Ascending aorta (tissue), 2 donors: ENCODE results near the gene ATXN1. TPM values are rescaled to one million over a fixed set of nuclear protein-coding genes. Genes with fewer than 3 reads are reported as not detected.
A peak's percentile ranks its signal among the peaks of the same experiment; 100 is the strongest.

Source experiments
- DNase-seq, 2 donors: peaks; one replicate each; pipeline ENCODE4 v3.0.0-alpha.2; 2019; ENCODE audit warnings: low spot score in 2 of 2
- H3K27ac ChIP-seq, 2 donors: fragments of 200-600 bp; sonication (generic); one replicate each; pipeline ENCODE4 v1.5.1; 2016 to 2017; ENCODE audit warnings: mild to moderate bottlenecking in 1 of 2
- H3K27me3 ChIP-seq: fragments of 200-600 bp; sonication (generic); one replicate; pipeline ENCODE4 v1.5.1; 2017
- H3K36me3 ChIP-seq, 2 donors: fragments of 200-600 bp; sonication (generic); one replicate each; pipeline ENCODE4 v1.5.1; 2016
- H3K4me1 ChIP-seq, 2 donors: fragments of 200-600 bp; sonication (generic); one replicate each; pipeline ENCODE4 v1.5.1; 2016 to 2017; ENCODE audit warnings: mild to moderate bottlenecking in 1 of 2
- H3K4me3 ChIP-seq, 2 donors: fragments of 200-600 bp; sonication (generic); one replicate each; pipeline ENCODE4 v1.5.1; 2016 to 2017; ENCODE audit warnings: mild to moderate bottlenecking in 1 of 2
- H3K9me3 ChIP-seq, 2 donors: fragments of 200-600 bp; sonication (generic); one replicate each; pipeline ENCODE4 v1.5.1; 2016
- intact Hi-C: fragments of 100-400 bp; cut with DNase I; formaldehyde crosslinking; loops from one replicate; pipeline ENCODE4 v1.15.1; 2023
- total RNA-seq: library from RNA; depleted of rRNA; stranded (reverse); fragments of >200 nt; gene quantifications from one replicate; pipeline ENCODE4 v1.1.0, GENCODE V29; 2016
- TF ChIP-seq, protein P1 (sequence below), 3 experiments: fragments of 200-600 bp in 2 of 3; fragments of 450-650 bp in 1 of 3; sonication (generic) in 2 of 3; IDR thresholded peaks; one replicate each; pipeline ENCODE4 v1.5.1; 2016 to 2019; ENCODE audit warnings: antibody characterized with exemption in 3 of 3, mild to moderate bottlenecking in 1 of 3, moderate library complexity in 1 of 3

ATXN1 gene
- total RNA-seq, 1 donor from 2014 or later, result 68.3 TPM

DNA sequence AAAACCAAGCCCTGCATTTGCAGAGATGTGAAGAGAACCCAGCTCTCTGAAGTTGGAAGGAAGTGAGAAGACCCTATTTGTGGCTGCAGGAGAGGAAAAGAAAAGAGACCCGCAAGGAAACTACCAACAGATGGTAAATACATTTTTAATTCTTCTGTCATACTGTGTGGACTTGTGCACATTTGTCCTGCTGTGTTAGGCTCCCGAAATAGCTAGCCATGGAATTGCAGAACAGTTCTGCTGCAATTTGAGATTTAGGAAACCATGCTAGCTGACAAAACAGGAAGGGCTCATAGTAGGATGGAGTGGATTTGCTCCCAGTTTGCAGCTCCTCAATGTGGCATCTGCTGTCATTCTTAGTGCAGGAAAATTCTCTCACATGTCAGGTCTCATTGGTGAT is 12.1 kb upstream of the ATXN1 start:
- H3K4me3 ChIP-seq, result no peak overlapping the region
- no peaks in the 10 kb centered on the region for H3K9me3 ChIP-seq
- no peaks in the 10 kb centered on the region for H3K36me3 ChIP-seq
- H3K4me1 ChIP-seq, result peaks cover 5 to 23% of the 10 kb centered on the region in 2 donors
- no peak for DNase-seq
- intact Hi-C loops, result loop anchor here (10.0 kb wide), 2 partner anchors 191 to 311 kb away; no protein-coding TSS in a partner anchor
- no peaks in the 10 kb centered on the region for H3K27me3 ChIP-seq
- TF ChIP-seq, protein P1, sequence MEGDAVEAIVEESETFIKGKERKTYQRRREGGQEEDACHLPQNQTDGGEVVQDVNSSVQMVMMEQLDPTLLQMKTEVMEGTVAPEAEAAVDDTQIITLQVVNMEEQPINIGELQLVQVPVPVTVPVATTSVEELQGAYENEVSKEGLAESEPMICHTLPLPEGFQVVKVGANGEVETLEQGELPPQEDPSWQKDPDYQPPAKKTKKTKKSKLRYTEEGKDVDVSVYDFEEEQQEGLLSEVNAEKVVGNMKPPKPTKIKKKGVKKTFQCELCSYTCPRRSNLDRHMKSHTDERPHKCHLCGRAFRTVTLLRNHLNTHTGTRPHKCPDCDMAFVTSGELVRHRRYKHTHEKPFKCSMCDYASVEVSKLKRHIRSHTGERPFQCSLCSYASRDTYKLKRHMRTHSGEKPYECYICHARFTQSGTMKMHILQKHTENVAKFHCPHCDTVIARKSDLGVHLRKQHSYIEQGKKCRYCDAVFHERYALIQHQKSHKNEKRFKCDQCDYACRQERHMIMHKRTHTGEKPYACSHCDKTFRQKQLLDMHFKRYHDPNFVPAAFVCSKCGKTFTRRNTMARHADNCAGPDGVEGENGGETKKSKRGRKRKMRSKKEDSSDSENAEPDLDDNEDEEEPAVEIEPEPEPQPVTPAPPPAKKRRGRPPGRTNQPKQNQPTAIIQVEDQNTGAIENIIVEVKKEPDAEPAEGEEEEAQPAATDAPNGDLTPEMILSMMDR (IDR thresholded peaks at IDR 0.05), result no peak
- H3K27ac ChIP-seq, result no peak overlapping the region

DNA sequence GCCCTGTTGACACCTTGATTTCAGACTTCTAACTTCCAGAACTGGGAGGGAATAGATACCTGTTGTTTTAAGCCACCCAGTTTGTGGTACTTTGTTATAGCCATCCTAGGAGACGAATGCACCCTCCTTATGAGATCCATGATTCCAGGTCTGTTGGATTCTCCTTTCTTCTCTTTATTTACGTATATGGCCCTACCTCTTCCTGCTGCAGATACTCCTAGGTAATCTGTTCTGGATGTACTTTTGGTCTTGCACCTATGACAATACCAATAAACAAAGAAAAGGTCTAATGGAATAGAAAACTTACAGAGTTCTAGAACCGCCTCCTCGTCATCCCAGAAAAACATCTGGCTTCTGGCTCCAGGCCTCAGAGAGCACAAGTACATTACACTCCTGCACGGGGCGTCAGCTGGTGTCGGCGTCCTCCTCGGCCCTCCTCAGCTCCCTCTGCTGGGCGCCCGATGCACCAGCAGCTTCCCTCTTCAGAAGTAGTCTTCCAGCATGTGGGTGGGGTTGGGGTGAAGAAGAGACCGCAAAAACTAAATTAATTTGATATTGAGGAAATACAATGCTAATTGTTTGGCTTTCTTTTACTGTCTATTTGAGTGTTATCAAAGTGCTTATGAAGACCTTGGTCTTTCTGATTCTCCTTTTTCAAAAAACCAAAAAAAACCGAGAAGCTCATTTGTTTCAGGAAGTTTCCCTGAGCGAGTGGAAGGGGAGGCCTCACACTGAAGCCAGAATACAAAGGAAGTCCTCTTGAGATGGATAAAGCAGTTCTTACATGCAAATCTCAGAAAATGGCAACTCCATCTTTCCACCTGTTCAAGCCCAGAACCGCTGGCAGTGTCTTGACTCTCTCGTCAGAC is 9.7 kb upstream of the ATXN1 start:
- H3K4me1 ChIP-seq, result peaks cover 6 to 25% of the 10 kb centered on the region in 2 donors
- peak overlapping the region; percentile 32 to 51 for H3K27ac ChIP-seq
- peak; percentile 22 to 86 for DNase-seq
- H3K27me3 ChIP-seq, result no peaks in the 10 kb centered on the region
- TF ChIP-seq, protein P1 (IDR thresholded peaks at IDR 0.05), result peak; percentile 79 to 90 (median 87)
- intact Hi-C loops, result loop anchor here (2.0 to 10.0 kb wide), 3 partner anchors 194 to 438 kb away; no protein-coding TSS in a partner anchor
- no peaks in the 10 kb centered on the region for H3K9me3 ChIP-seq
- no peaks in the 10 kb centered on the region for H3K36me3 ChIP-seq
- no peak overlapping the region for H3K4me3 ChIP-seq

DNA sequence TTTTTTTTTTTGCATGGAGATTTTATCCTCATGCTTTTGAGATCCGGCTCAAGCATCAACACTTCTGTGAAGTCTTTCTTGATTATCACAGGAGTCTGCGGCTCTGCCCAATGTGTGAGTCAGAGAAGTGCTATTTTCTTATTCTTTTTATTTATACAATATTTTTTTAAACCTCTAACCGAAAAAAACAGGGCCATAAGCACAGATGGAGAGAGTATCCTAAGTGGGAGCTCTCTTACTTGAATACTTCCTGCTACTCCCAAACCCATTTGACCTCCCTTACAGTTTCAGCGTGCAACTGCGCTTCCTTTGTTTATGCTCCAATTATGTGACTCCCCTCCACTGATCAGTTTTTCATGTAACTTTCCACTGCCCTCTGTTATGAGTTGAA is 8.7 kb upstream of the ATXN1 start:
- Histone ChIP-seq H3K4me3 (no peak overlapping the region), H3K4me1 (peaks cover 6 to 25% of the 10 kb centered on the region in 2 donors), H3K36me3 (no peaks in the 10 kb centered on the region), H3K27me3 (no peaks in the 10 kb centered on the region), H3K27ac (peak overlapping the region; percentile 32 to 51), H3K9me3 (no peaks in the 10 kb centered on the region)
- intact Hi-C loops, result loop anchor here (2.0 to 10.0 kb wide), 5 partner anchors 195 to 635 kb away; no protein-coding TSS in a partner anchor
- TF ChIP-seq, protein P1 (IDR thresholded peaks at IDR 0.05), result no peak
- no peak for DNase-seq

DNA sequence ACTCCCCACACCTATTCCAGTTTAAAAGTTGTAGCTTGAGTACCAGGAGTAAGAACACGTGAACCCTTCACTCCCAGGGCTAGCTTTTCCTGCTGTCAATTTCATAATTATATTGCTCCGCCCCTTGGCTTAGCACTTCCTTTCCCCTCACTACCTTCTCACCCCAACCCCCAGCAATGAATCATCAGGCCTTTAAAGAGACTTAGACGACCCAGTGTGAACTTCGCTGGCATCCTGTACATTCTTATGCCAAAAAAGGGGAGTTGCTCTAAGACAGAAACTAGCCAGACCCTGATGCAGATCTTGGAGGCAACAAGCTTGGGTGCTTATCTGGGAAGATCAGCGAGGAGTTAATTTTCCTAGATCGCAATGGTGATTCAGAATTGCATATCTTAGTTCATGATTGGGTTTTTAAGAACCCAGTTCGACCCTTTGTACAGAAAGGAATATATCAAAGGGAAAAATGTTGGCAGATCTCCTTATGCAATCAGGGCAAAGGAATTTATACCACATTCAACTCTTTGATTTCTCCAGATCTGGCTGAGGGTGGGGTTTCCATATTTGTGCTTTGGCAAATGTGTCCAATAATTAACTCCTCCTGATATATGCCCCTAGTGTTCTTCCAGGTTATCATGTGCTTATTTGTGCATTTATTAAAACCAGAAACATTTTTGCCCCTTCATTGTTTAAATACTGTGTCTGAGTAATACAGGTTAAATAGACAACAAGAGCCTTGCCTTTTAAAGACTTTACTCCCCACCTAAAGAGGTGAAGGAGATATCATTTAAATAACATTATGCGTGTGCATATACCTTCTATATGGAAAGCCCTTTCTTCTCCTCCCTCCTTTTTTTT is 8.1 kb upstream of the ATXN1 start:
- peak overlapping the region; percentile 32 to 49 for H3K27ac ChIP-seq
- peak overlapping the region in 1 of 2 donors; percentile 8 for H3K4me3 ChIP-seq
- H3K36me3 ChIP-seq, result no peaks in the 10 kb centered on the region
- no peaks in the 10 kb centered on the region for H3K27me3 ChIP-seq
- peak; percentile 41 to 84 for DNase-seq
- H3K4me1 ChIP-seq, result peaks cover 6 to 30% of the 10 kb centered on the region in 2 donors
- intact Hi-C loops, result loop anchor here (5.0 to 10.0 kb wide), 2 partner anchors 552 to 635 kb away; no protein-coding TSS in a partner anchor
- TF ChIP-seq, protein P1 (IDR thresholded peaks at IDR 0.05), result no peak
- no peaks in the 10 kb centered on the region for H3K9me3 ChIP-seq

DNA sequence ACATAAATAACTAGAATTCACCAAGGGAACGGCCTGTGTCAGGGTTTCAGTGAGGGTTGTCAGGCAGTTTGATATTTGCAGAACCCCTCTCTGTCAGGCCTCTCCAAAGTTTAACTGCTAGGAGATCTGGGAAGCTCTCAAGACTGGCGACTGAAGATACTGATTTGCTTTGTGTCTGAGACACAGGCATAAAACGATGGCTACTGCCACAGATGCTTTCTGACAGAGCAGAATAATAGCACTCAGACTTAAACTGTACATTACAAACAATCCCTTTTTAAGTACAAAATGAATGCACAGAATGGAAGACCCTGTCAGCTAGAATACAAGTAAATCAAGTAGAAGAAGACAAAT is 7.2 kb upstream of the ATXN1 start:
- no peaks in the 10 kb centered on the region for H3K27me3 ChIP-seq
- no peak overlapping the region for H3K4me3 ChIP-seq
- H3K9me3 ChIP-seq, result no peaks in the 10 kb centered on the region
- H3K36me3 ChIP-seq, result no peaks in the 10 kb centered on the region
- intact Hi-C loops, result loop anchor here (5.0 to 10.0 kb wide), 2 partner anchors 551 to 634 kb away; no protein-coding TSS in a partner anchor
- H3K4me1 ChIP-seq, result peaks cover 6 to 33% of the 10 kb centered on the region in 2 donors
- peak overlapping the region; percentile 32 to 49 for H3K27ac ChIP-seq
- DNase-seq, result no peak
- TF ChIP-seq, protein P1 (IDR thresholded peaks at IDR 0.05), result no peak
